Neuronal stem cell (in vitro differentiated cells): Measurements from ENCODE around the gene ANKRD35.

Experiments used
- DNase-seq: peaks from one replicate; pipeline ENCODE4 v3.0.0-alpha.2; 2013; ENCODE audit warnings: low spot score
- H2AFZ ChIP-seq: one replicate; pipeline ENCODE4 v1.6.1; 2013; ENCODE audit warnings: mild to moderate bottlenecking, low read length, inconsistent platforms
- H2AK5ac ChIP-seq: 2 replicates; pipeline ENCODE4 v1.6.1; 2013; ENCODE audit warnings: low read depth, mild to moderate bottlenecking, inconsistent platforms, low read length, moderate library complexity, mixed read lengths
- H2BK120ac ChIP-seq: 2 replicates; pipeline ENCODE4 v1.6.1; 2013; ENCODE audit warnings: low read depth, mild to moderate bottlenecking, inconsistent platforms, low read length, moderate library complexity, mixed read lengths
- H2BK12ac ChIP-seq: one replicate; pipeline ENCODE4 v1.6.1; 2013; ENCODE audit warnings: low read length, inconsistent platforms
- H2BK15ac ChIP-seq: 2 replicates; pipeline ENCODE4 v1.6.1; 2013; ENCODE audit warnings: mild to moderate bottlenecking, low read length, inconsistent platforms, mixed read lengths
- H2BK5ac ChIP-seq: one replicate; pipeline ENCODE4 v1.6.1; 2013; ENCODE audit warnings: inconsistent platforms, mild to moderate bottlenecking, low read length, moderate library complexity
- H3K14ac ChIP-seq: one replicate; pipeline ENCODE4 v1.6.1; 2013; ENCODE audit warnings: low read length, inconsistent platforms
- H3K18ac ChIP-seq: 2 replicates; pipeline ENCODE4 v1.6.1; 2013; ENCODE audit warnings: low read length, inconsistent platforms
- H3K23ac ChIP-seq: 2 replicates; pipeline ENCODE4 v1.6.1; 2013; ENCODE audit warnings: low read depth, mild to moderate bottlenecking, mixed read lengths, low read length, inconsistent platforms; ENCODE audit not compliant: poor library complexity
- H3K27ac ChIP-seq: replicated peaks from 3 replicates; pipeline ENCODE4 v1.5.1; 2013; ENCODE audit warnings: low read length, inconsistent platforms
- H3K27me3 ChIP-seq, 3 experiments: 2 replicates each; pipeline ENCODE4 v1.6.1; 2013; ENCODE audit warnings: low read length in 3 of 3, mild to moderate bottlenecking in 2 of 3, inconsistent platforms in 1 of 3, low read depth in 1 of 3, mixed read lengths in 1 of 3, moderate library complexity in 1 of 3; ENCODE audit not compliant: control insufficient read depth in 3 of 3, insufficient read depth in 3 of 3
- H3K36me3 ChIP-seq, 2 donors: replicated peaks in 1 of 2; 2 replicates each; pipeline ENCODE4 v1.6.1; 2013; ENCODE audit warnings: low read length in 2 of 2; ENCODE audit not compliant: control insufficient read depth in 2 of 2, insufficient read depth in 2 of 2
- H3K4ac ChIP-seq: 2 replicates; pipeline ENCODE4 v1.6.1; 2013; ENCODE audit warnings: inconsistent platforms, mild to moderate bottlenecking, low read length, moderate library complexity
- H3K4me1 ChIP-seq, 2 donors: 1 replicate in 1 of 2; 2 replicates in 1 of 2; pipeline ENCODE4 v1.6.1; 2013; ENCODE audit warnings: low read length in 2 of 2, low read depth in 1 of 2; ENCODE audit not compliant: control insufficient read depth in 2 of 2, insufficient read depth in 1 of 2
- H3K4me2 ChIP-seq: one replicate; pipeline ENCODE4 v1.6.1; 2013; ENCODE audit warnings: mild to moderate bottlenecking, low read length, inconsistent platforms; ENCODE audit not compliant: insufficient read depth, poor library complexity, severe bottlenecking
- H3K4me3 ChIP-seq, 2 donors: 2 replicates each; pipeline ENCODE4 v1.5.1; 2013; ENCODE audit warnings: low read length in 2 of 2, mild to moderate bottlenecking in 2 of 2, inconsistent platforms in 1 of 2, moderate library complexity in 1 of 2
- H3K79me1 ChIP-seq: one replicate; pipeline ENCODE4 v1.6.1; 2013; ENCODE audit warnings: low read depth, mild to moderate bottlenecking, inconsistent platforms, low read length, moderate library complexity
- H3K9ac ChIP-seq: one replicate; pipeline ENCODE4 v1.6.1; 2013; ENCODE audit warnings: mild to moderate bottlenecking, low read depth, low read length, inconsistent platforms; ENCODE audit not compliant: poor library complexity
- H3K9me3 ChIP-seq, 2 donors: replicated peaks in 1 of 2; 2 replicates each; pipeline versions ENCODE3 to v1.6.1; 2013; ENCODE audit warnings: low read length in 2 of 2, mild to moderate bottlenecking in 2 of 2, inconsistent platforms in 1 of 2, low read depth in 1 of 2, mixed read lengths in 1 of 2, moderate library complexity in 1 of 2; ENCODE audit not compliant: control insufficient read depth in 2 of 2, insufficient read depth in 1 of 2
- H4K8ac ChIP-seq: one replicate; pipeline ENCODE4 v1.6.1; 2013; ENCODE audit warnings: low read depth, mild to moderate bottlenecking, inconsistent platforms, low read length, moderate library complexity
- H4K91ac ChIP-seq: one replicate; pipeline ENCODE4 v1.6.1; 2013; ENCODE audit warnings: low read length, low read depth, mild to moderate bottlenecking, inconsistent platforms; ENCODE audit not compliant: poor library complexity
- WGBS, 2 donors: extraction: QIAGEN DNeasy Blood & Tissue Kit; methylation state at CpG; one replicate each; pipeline ENCODE4 v1.1.7; 2013; ENCODE audit warnings: missing lambda C conversion rate in 2 of 2, mixed read lengths in 1 of 2; ENCODE audit not compliant: insufficient read length in 2 of 2, insufficient replicate concordance in 1 of 2; ENCODE audit errors: extremely low coverage in 2 of 2; 5-methylcytosine and 5-hydroxymethylcytosine counted together

Gene ANKRD35

GRCh38 chr1:145918992-145919939 lies 33.6 kb upstream of the ANKRD35 start:
- no peak overlapping the region for H3K4ac ChIP-seq

DNA sequence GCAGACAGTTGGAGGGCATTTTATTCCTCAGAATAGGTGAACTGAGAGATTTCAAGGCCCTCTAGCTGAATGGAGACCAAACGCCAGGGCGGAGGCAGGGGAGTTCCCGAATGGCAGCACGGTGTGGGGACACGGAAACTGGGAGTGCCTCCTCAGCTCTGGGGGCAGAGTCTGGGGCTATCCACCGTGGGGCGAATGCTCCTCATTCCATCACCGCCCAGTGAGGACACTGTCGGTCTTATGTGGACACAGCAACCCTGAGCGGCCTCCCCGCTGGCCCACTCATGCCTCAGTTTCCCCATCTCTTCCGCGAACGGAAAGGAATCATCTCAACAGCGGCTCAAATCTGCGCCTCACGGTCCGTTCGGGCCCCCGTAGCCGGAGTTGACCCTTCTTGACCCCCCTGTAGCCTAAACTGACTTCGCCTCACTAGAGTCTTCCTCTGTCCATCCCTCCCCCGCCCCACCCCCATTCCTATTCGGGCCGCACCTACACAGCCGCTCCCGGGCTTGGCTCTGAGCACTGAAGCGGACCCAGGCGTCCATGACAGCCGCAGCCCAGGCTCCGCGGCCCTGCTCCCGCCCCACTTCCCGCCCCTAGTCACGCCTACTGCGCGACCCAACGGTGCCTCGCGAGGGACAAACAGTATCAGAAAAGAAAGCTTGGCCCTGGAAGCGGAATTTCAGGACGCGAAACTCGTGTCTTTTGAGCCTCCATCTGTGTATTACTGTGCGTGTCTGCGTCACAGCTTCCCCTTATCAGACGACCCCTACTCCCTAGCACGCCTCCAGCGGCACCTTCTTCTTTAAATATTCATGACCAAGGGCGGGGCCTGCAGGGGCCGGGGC lies 32.7 kb upstream of the ANKRD35 start, which contains the start of gene PEX11B:
PEX11B (minus strand) TSS at position 574 of the 848 bp plus-strand sequence; CDS start at position 545, 29 bp downstream.
- Histone ChIP-seq H2AK5ac (peak within 1 kb of the TSS; percentile 53), H3K18ac (peak within 1 kb of the TSS; percentile 80), H4K91ac (no peak within 1 kb of the TSS), H2BK5ac (peak within 1 kb of the TSS; percentile 29), H3K9ac (peak within 1 kb of the TSS; percentile 87), H2BK12ac (no peak within 1 kb of the TSS), H3K4ac (no peak within 1 kb of the TSS), H2BK15ac (no peak within 1 kb of the TSS), H3K14ac (no peak within 1 kb of the TSS), H3K36me3 (peaks cover 0 to 51% of the 10 kb centered on the region in 2 donors), H3K9me3 (no peaks in the 10 kb centered on the region), H2AFZ (peak within 1 kb of the TSS; percentile 91), H4K8ac (no peak within 1 kb of the TSS), H3K79me1 (no peaks in the 10 kb centered on the region), H3K27ac (no peak within 1 kb of the TSS), H3K4me1 (peaks cover 2 to 11% of the 10 kb centered on the region in 2 donors), H3K27me3 (no peaks in the 10 kb centered on the region), H3K4me2 (peak within 1 kb of the TSS; percentile 89), H2BK120ac (no peak within 1 kb of the TSS), H3K23ac (peak within 1 kb of the TSS; percentile 8), H3K4me3 (peak within 1 kb of the TSS; percentile 68 to 91)
- no CpG with 5 or more reads among the region's 51 CpGs for WGBS, 2 donors
- DNase-seq, result peak; percentile 69

More at GRCh38 chr1:145918992-145919939, 33.6 kb upstream of the ANKRD35 start:
- Histone ChIP-seq H3K14ac (no peak overlapping the region), H3K4me3 (peak overlapping the region; percentile 68 to 91), H2AFZ (peak overlapping the region; percentile 91), H3K18ac (peak overlapping the region; percentile 79), H3K79me1 (no peaks in the 10 kb centered on the region), H3K27me3 (no peaks in the 10 kb centered on the region), H2BK120ac (no peak overlapping the region), H3K9me3 (no peaks in the 10 kb centered on the region), H3K36me3 (peaks cover 0 to 54% of the 10 kb centered on the region in 2 donors), H2BK12ac (no peak overlapping the region), H3K4me2 (peak overlapping the region; percentile 89), H4K8ac (no peak overlapping the region), H3K23ac (no peak overlapping the region), H3K4me1 (peaks cover 2 to 11% of the 10 kb centered on the region in 2 donors), H2AK5ac (no peak overlapping the region), H3K9ac (peak overlapping the region; percentile 73), H3K27ac (no peak overlapping the region), H4K91ac (no peak overlapping the region), H2BK5ac (peak overlapping the region; percentile 29), H2BK15ac (no peak overlapping the region)
- WGBS, 2 donors, result no CpG with 5 or more reads among the region's 33 CpGs
- peak; percentile 17 for DNase-seq

DNA sequence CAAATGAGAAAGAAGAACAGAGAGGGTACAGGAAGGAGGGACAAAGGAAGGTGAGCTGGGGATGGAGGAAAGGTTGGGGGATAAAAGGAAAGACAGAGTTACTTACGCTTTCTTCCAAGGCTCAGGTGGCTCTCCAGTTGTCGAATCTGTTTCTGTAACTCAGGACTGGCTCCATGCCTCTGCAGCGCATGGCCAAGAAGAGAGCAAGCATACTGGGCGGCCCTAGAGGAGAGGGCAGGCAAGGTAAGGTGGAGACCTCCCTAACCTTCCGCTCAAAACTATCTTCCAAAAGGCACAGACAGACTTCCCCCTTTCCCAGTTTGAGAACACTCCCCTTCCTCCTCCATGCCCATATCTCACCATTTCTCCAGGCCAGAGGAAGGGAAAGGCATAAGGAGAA lies 31.9 kb upstream of the ANKRD35 start:
- no peak overlapping the region for H4K91ac ChIP-seq
- no peak for DNase-seq
- H2BK5ac ChIP-seq, result no peak overlapping the region
- no peak overlapping the region for H2BK12ac ChIP-seq
- no peak overlapping the region for H4K8ac ChIP-seq
- H3K36me3 ChIP-seq, result peaks cover 0 to 49% of the 10 kb centered on the region in 2 donors
- no peaks in the 10 kb centered on the region for H3K79me1 ChIP-seq
- no peaks in the 10 kb centered on the region for H3K9me3 ChIP-seq
- H3K4me1 ChIP-seq, result peaks cover 2 to 11% of the 10 kb centered on the region in 2 donors
- no peak overlapping the region for H2BK120ac ChIP-seq
- no peak overlapping the region for H2AK5ac ChIP-seq
- no peak overlapping the region for H3K4ac ChIP-seq
- H2AFZ ChIP-seq, result peak overlapping the region; percentile 91
- no peaks in the 10 kb centered on the region for H3K27me3 ChIP-seq
- H3K23ac ChIP-seq, result no peak overlapping the region
- no CpG with 5 or more reads among the region's 5 CpGs for WGBS, 2 donors
- H3K4me3 ChIP-seq, result peak overlapping the region in 1 of 2 donors; percentile 68
- no peak overlapping the region for H3K18ac ChIP-seq
- no peak overlapping the region for H3K14ac ChIP-seq
- peak overlapping the region; percentile 87 for H3K9ac ChIP-seq
- no peak overlapping the region for H3K27ac ChIP-seq
- H2BK15ac ChIP-seq, result no peak overlapping the region
- H3K4me2 ChIP-seq, result no peak overlapping the region
